Uterine smooth muscle cell (primary cell): Measurements from ENCODE around the gene ETV1. TPM values are rescaled to one million over a fixed set of nuclear protein-coding genes. Genes with fewer than 3 reads are reported as not detected.

Experiments used
- total RNA-seq: library from RNA; depleted of rRNA; stranded (reverse); fragments of >200 nt; gene quantifications from 2 replicates; pipeline ENCODE4 v1.2.3, GENCODE V29; 2014

ETV1 gene
- 17.2 and 25.7 TPM in 2 replicates for total RNA-seq

DNA sequence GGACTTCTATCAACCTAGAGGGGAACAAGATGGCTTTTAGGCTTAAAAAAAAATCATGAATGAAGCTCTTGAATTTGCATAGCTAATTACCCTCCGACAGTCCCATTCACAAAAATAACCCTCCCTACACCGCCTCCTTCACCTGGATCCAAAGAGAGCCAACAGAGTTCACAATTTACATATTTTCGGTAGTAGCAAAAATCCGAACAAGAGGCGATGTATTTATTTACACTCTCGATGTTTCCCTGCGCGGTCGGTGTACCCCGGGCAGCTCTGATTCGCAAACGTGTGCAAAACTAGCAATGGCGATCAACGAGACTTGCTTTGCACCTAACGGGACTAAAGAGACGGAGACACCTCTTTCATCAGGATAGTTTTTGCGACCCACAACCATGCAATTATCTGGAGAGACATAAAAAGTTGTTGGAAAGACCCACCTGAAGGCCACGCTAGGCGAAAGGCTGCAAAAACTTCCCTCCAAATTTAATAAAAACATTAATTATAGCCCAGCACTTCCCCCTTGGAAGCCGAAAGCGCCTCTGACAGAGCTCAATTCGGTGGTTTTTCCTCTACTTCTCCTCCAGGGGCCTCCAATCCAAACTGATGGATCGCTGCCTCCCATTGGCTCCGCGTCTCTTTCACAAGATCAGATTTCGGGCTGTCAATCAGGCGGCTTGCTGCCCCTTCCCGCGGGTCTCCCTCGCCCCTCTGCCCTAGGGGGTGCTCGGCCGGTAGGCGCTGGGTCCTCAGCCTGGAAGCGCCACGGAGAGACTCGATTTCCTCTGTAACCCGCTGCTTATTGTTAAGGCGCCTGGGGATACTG lies at the start of gene ETV1:
Gene ETV1 (minus strand): TSS at position 541 of the 823 bp plus-strand sequence. CDS start 614 bp downstream, outside the sequence.

